Measurements from ENCODE around the gene DCAF7.

Gene DCAF7

GRCh38 chr17:63534078-63534570 is 16.2 kb upstream of the DCAF7 start:
- H3K36me3 ChIP-seq (ENCODE audit: insufficient read depth, insufficient read length, low read length) = no peaks in the 10 kb centered on the region
- no peak overlapping the region for H3K4me3 ChIP-seq (ENCODE audit: insufficient read length, low read depth)
- DNase-seq (ENCODE audit: low read depth, low spot score) = no peak
- no peak overlapping the region for H3K9ac ChIP-seq (ENCODE audit: insufficient read length, low read depth)
- H3K4me1 ChIP-seq (ENCODE audit: insufficient read depth, insufficient read length) = peaks cover 2% of the 10 kb centered on the region
- no peaks in the 10 kb centered on the region for H3K9me3 ChIP-seq (ENCODE audit: insufficient read depth, low read length)
- no peaks in the 10 kb centered on the region for H3K27me3 ChIP-seq (ENCODE audit: insufficient read depth, insufficient read length)
- no peak for TF ChIP-seq ZNF274 (IDR thresholded peaks at IDR 0.05; ENCODE audit: low read depth, low read length)
- no peak for TF ChIP-seq YY1 (IDR thresholded peaks at IDR 0.05; ENCODE audit: insufficient read depth, insufficient read length)
- no peak for TF ChIP-seq SUZ12 (IDR thresholded peaks at IDR 0.05; ENCODE audit: extremely low read depth, insufficient read depth, insufficient read length)

- Histone ChIP-seq H3K4me3 (ENCODE audit: insufficient read length, low read depth) (no peak overlapping the region), H3K4me1 (ENCODE audit: insufficient read depth, insufficient read length) (no peaks in the 10 kb centered on the region), H3K9me3 (ENCODE audit: insufficient read depth, low read length) (no peaks in the 10 kb centered on the region), H3K9ac (ENCODE audit: insufficient read length, low read depth) (no peak overlapping the region), H3K27me3 (ENCODE audit: insufficient read depth, insufficient read length) (no peaks in the 10 kb centered on the region), H3K36me3 (ENCODE audit: insufficient read depth, insufficient read length, low read length) (no peaks in the 10 kb centered on the region)
- no peak for DNase-seq (ENCODE audit: low read depth, low spot score)
- no peak for TF ChIP-seq YY1 (IDR thresholded peaks at IDR 0.05; ENCODE audit: insufficient read depth, insufficient read length)
- no peak for TF ChIP-seq ZNF274 (IDR thresholded peaks at IDR 0.05; ENCODE audit: low read depth, low read length)
- no peak for TF ChIP-seq SUZ12 (IDR thresholded peaks at IDR 0.05; ENCODE audit: extremely low read depth, insufficient read depth, insufficient read length)
These were observed 15.3 kb upstream of the DCAF7 start for GRCh38 chr17:63534816-63535455.

DNA sequence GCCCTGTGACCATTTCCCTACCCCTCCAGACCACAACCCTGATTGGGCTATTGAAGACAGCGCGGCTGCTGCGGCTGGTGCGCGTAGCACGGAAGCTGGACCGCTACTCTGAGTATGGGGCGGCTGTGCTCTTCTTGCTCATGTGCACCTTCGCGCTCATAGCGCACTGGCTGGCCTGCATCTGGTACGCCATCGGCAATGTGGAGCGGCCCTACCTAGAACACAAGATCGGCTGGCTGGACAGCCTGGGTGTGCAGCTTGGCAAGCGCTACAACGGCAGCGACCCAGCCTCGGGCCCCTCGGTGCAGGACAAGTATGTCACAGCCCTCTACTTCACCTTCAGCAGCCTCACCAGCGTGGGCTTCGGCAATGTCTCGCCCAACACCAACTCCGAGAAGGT is 14.6 kb upstream of the DCAF7 start:
- H3K9ac ChIP-seq (ENCODE audit: insufficient read length, low read depth) = no peak overlapping the region
- TF ChIP-seq ZNF274 (IDR thresholded peaks at IDR 0.05; ENCODE audit: low read depth, low read length) = no peak
- H3K9me3 ChIP-seq (ENCODE audit: insufficient read depth, low read length) = no peaks in the 10 kb centered on the region
- H3K27me3 ChIP-seq (ENCODE audit: insufficient read depth, insufficient read length) = no peaks in the 10 kb centered on the region
- H3K4me1 ChIP-seq (ENCODE audit: insufficient read depth, insufficient read length) = peaks cover under 1% of the 10 kb centered on the region
- no peak overlapping the region for H3K4me3 ChIP-seq (ENCODE audit: insufficient read length, low read depth)
- DNase-seq (ENCODE audit: low read depth, low spot score) = no peak
- no peaks in the 10 kb centered on the region for H3K36me3 ChIP-seq (ENCODE audit: insufficient read depth, insufficient read length, low read length)

GRCh38 chr17:63537001-63537400 is 13.3 kb upstream of the DCAF7 start:
- no peak for TF ChIP-seq YY1 (IDR thresholded peaks at IDR 0.05; ENCODE audit: insufficient read depth, insufficient read length)
- no peak for TF ChIP-seq ZNF274 (IDR thresholded peaks at IDR 0.05; ENCODE audit: low read depth, low read length)
- no peak for TF ChIP-seq SUZ12 (IDR thresholded peaks at IDR 0.05; ENCODE audit: extremely low read depth, insufficient read depth, insufficient read length)
- Histone ChIP-seq H3K4me1 (ENCODE audit: insufficient read depth, insufficient read length) (peaks cover 5% of the 10 kb centered on the region), H3K9me3 (ENCODE audit: insufficient read depth, low read length) (no peaks in the 10 kb centered on the region)

DNA sequence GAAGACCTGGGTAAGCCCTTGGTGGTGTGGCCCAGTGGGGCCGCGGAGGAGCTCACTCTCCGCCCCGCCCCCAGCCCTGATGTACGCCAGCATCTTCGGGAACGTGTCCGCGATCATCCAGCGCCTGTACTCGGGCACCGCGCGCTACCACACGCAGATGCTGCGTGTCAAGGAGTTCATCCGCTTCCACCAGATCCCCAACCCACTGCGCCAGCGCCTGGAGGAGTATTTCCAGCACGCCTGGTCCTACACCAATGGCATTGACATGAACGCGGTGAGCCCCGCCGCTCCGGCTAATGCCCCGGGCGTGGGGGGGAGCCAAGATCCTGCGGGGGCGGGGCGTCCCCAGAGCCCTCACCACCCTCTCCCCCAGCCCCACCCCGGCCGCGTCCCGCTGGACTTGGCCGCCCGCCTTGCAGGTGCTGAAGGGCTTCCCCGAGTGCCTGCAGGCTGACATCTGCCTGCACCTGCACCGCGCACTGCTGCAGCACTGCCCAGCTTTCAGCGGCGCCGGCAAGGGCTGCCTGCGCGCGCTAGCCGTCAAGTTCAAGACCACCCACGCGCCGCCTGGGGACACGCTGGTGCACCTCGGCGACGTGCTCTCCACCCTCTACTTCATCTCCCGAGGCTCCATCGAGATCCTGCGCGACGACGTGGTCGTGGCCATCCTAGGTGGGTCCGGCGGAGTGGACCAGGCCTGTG is 12.1 kb upstream of the DCAF7 start:
- DNase-seq (ENCODE audit: low read depth, low spot score) = no peak
- H3K27me3 ChIP-seq (ENCODE audit: insufficient read depth, insufficient read length) = no peaks in the 10 kb centered on the region
- H3K4me3 ChIP-seq (ENCODE audit: insufficient read length, low read depth) = no peak overlapping the region
- TF ChIP-seq ZNF274 (IDR thresholded peaks at IDR 0.05; ENCODE audit: low read depth, low read length) (no peak), SUZ12 (IDR thresholded peaks at IDR 0.05; ENCODE audit: extremely low read depth, insufficient read depth, insufficient read length) (no peak), YY1 (IDR thresholded peaks at IDR 0.05; ENCODE audit: insufficient read depth, insufficient read length) (no peak)
- no peak overlapping the region for H3K9ac ChIP-seq (ENCODE audit: insufficient read length, low read depth)
- H3K9me3 ChIP-seq (ENCODE audit: insufficient read depth, low read length) = no peaks in the 10 kb centered on the region
- peaks cover 7% of the 10 kb centered on the region for H3K4me1 ChIP-seq (ENCODE audit: insufficient read depth, insufficient read length)
- no peaks in the 10 kb centered on the region for H3K36me3 ChIP-seq (ENCODE audit: insufficient read depth, insufficient read length, low read length)

More at GRCh38 chr17:63537001-63537400, 13.3 kb upstream of the DCAF7 start:
- DNase-seq (ENCODE audit: low read depth, low spot score) = no peak
- H3K27me3 ChIP-seq (ENCODE audit: insufficient read depth, insufficient read length) = no peaks in the 10 kb centered on the region
- no peak overlapping the region for H3K9ac ChIP-seq (ENCODE audit: insufficient read length, low read depth)
- no peak overlapping the region for H3K4me3 ChIP-seq (ENCODE audit: insufficient read length, low read depth)
- H3K36me3 ChIP-seq (ENCODE audit: insufficient read depth, insufficient read length, low read length) = no peaks in the 10 kb centered on the region

DNA sequence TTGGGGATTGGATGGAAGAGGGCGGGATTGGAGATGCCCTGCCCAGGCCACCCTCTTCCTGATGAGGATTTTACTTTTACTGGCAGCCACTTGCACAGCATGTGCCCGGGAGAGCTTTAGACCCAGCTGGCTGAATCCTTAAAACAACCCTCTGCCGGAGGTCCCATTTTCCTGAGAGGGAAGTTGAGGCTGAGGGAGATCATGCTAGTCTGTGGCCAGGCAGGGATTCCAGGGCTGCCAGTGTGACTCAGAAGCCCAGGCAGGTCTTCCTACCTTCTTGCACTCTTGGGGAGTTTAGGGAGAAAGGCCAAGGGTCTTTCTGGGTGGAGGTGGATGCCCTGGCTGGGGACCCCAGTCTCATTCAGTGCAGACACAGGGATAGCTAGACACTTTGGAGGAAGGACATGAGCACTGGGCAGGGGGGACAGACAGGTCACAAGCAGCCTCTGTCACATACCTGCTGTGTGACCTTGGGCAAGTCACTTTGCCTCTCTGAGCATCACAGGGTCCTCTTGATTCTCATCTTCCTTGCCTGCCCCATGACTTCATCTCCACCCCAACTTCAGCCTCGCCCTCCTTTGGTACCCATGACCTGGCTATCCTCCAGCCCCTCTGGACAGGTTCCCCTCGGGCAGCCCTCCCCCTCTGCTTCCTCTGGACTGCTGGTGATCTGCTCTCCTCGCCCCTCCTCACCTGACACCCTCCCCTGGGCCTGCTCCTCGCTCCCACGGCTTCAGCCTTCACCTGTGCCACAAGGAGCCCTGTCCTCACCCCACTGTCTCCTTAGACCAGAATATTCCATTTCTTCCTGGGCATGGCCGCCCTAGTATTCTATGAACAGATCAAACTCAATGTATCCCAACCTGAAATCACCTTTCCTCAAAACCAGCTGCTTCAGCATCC is 11.3 kb upstream of the DCAF7 start:
- Histone ChIP-seq H3K9ac (ENCODE audit: insufficient read length, low read depth) (no peak overlapping the region), H3K4me1 (ENCODE audit: insufficient read depth, insufficient read length) (peaks cover 15% of the 10 kb centered on the region), H3K27me3 (ENCODE audit: insufficient read depth, insufficient read length) (no peaks in the 10 kb centered on the region), H3K4me3 (ENCODE audit: insufficient read length, low read depth) (no peak overlapping the region), H3K9me3 (ENCODE audit: insufficient read depth, low read length) (no peaks in the 10 kb centered on the region), H3K36me3 (ENCODE audit: insufficient read depth, insufficient read length, low read length) (no peaks in the 10 kb centered on the region)
- no peak for DNase-seq (ENCODE audit: low read depth, low spot score)
- TF ChIP-seq ZNF274 (IDR thresholded peaks at IDR 0.05; ENCODE audit: low read depth, low read length) = no peak
- no peak for TF ChIP-seq SUZ12 (IDR thresholded peaks at IDR 0.05; ENCODE audit: extremely low read depth, insufficient read depth, insufficient read length)
- TF ChIP-seq YY1 (IDR thresholded peaks at IDR 0.05; ENCODE audit: insufficient read depth, insufficient read length) = no peak

DNA sequence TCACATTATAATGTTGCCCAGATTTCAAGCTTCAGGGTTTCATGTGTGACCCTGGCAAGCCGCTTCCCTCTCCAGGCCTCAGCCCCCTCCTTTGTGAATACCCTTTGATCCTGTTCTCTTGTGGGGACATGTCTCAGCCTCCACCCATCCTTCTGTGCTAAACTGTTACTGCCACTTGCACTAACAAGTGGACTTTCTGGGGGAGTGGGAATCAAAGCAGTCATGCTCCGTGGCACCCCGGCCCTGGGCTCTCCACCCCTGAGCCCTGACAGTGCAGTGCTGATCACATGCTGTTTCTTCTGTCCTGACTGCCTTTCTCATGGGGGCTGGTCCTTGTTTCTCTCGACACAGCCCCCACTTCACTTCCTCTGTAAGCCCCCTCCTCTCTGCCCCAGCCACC is 9.7 kb upstream of the DCAF7 start:
- no peak overlapping the region for H3K9ac ChIP-seq (ENCODE audit: insufficient read length, low read depth)
- no peaks in the 10 kb centered on the region for H3K27me3 ChIP-seq (ENCODE audit: insufficient read depth, insufficient read length)
- no peak for DNase-seq (ENCODE audit: low read depth, low spot score)
- no peaks in the 10 kb centered on the region for H3K36me3 ChIP-seq (ENCODE audit: insufficient read depth, insufficient read length, low read length)
- peaks cover 20% of the 10 kb centered on the region for H3K4me1 ChIP-seq (ENCODE audit: insufficient read depth, insufficient read length)
- H3K4me3 ChIP-seq (ENCODE audit: insufficient read length, low read depth) = no peak overlapping the region
- no peaks in the 10 kb centered on the region for H3K9me3 ChIP-seq (ENCODE audit: insufficient read depth, low read length)
- no peak for TF ChIP-seq SUZ12 (IDR thresholded peaks at IDR 0.05; ENCODE audit: extremely low read depth, insufficient read depth, insufficient read length)
- TF ChIP-seq YY1 (IDR thresholded peaks at IDR 0.05; ENCODE audit: insufficient read depth, insufficient read length) = no peak
- no peak for TF ChIP-seq ZNF274 (IDR thresholded peaks at IDR 0.05; ENCODE audit: low read depth, low read length)

Data from NT2/D1 (cell line).